Stimulated activated CD8-positive, alpha-beta memory T cell treated with anti-CD3 and anti-CD28 coated beads, Interleukin-15, amount 100 ng/mL, for 1 hour (primary cell): ENCODE measurements around the gene CRLF1.
"Not testable (repeated sequence)": the region's sequence is repeated elsewhere in the genome, so short reads cannot be mapped to it uniquely, and the experiment has no call there.

Experiments
- DNase-seq: peaks from one replicate; pipeline ENCODE4 v3.0.0-alpha.2; 2020; ENCODE audit warnings: low read depth

Gene CRLF1

DNA sequence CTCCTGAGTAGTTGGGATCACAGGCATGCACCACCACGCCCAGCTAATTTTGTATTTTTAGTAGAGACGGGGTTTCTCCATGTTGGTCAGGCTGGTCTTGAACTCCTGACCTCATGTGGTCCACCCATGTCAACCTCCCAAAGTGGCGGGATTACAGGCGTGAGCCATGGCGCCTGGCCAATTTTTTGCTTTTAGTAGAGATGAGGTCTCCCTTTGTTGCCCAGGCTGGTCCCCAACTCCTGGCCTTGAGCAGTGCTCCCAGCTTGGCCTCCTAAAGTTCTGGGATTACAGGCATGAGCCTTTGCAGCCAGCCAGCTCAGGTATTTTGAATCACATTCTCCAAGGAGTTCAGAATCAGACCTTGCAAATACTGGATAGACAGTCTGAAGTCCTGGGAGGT lies 13.9 kb downstream of the CRLF1 start:
- not testable (repeated sequence) for DNase-seq

DNA sequence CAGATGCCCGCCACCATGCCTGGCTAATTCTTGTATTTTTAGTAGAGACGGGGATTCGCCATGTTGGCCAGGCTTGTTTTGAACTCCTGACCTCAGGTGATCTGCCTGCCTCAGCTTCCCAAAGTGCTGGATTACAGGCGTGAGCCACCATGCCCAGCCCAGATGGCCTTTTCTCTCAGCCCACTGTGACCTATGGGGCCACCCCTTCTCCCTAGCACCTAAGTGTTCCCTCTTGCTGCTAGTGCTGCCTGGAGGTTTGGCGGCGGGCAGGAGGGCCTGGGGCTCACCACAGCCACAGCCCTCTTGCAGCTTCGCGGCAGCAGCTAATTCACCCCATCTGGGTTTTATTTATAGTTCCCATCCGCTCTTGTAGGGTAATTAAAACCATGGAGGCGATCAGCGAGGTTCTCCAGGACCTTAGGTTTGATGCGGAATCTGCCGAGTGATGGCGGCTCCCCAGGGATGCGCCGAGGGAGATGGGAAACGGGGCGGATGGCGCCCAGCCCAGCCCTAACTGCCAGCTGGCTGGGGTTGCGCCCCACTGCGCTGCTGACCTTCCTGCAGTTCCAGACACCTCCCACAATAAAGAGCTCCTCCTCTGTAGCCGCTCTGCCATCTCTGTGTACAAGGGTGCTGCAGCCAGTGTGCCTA lies 14.7 kb downstream of the CRLF1 start:
- no peak for DNase-seq

DNA sequence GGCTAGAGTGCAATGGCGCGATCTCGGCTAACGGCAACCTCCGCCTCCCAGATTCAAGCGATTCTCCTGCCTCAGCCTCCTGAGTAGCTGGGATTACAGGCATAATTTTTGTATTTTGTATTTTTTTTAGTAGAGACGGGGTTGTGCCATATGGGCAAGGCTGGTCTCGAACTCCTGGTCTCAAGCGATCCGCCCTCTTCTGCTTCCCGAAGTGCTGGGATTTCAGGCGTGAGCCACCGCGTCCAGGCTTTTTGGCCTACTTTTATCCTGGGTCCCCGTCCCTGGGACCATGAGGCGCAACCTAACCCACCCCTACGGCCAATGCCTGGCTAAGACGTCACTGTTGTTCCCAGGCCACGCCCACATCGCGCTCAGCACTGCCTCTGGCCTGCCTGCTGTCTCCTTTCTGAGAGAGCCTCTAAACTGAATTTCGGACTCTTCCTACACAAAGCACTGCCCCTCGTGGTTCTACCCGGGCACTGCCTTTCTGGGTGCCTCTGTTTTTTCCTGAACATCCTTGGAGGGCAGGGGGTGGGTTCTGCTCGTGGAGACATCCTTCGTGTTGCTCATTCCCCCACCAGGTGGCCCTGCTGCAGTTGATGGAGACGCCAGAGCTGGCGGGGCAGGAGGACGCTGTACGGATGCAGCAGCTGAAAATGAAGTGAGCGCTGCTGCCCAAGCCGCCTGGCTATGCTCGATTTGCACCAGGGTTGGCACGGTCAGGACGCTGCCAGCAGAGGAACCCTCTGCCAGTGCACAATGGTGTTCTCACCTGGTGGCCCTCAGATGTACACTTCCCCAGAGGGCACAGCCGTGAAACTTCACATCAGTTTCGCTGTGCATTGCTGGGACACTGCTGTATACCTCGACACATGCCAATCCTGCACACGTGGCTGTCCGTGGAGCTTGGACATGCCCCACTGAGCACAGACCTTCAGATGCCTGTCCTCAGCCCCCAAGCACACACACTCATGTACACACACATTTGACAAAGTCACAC lies 16.0 kb downstream of the CRLF1 start:
- no peak for DNase-seq

- DNase-seq: peak; percentile 40
Observed at GRCh38 chr19:18589380-18590272, 17.0 kb downstream of the CRLF1 start.

- DNase-seq: peak; percentile 70
Observed at GRCh38 chr19:18588611-18589379, 17.8 kb downstream of the CRLF1 start, which contains the start of gene REX1BD. REX1BD (plus strand) TSS chr19:18588798; CDS start chr19:18588802, 4 bp downstream.

DNA sequence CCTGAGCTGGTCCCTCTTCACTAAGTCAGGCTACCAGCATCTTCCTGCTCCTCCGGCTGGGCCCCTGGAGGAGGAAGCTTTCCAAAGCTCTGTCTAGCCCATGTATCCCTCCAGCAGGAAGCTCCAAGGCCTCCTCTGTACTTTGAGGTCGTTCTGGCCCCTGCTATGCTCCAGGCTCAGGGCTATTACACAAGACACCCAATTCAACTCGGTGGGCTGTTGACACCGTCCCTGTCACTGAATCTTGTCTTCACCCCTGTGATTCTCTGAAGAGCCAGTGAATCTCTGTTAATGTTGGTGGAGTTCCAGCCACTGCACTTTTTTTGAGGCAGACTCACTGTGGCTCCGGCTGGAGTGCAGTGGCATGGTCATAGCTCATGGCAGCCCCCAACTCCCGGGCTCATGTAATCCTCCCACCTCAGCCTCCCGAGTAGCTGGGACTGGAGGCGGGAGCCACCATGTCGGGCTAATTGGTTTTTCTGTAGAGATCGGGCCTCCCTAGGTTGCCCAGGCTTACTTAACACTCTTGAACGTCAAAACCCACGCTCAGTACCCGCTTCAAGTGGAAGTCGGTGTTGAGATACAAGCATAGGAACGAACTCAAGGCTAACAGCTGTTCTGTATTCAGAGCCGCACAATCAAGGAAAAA lies 18.5 kb downstream of the CRLF1 start:
- DNase-seq: no peak

DNA sequence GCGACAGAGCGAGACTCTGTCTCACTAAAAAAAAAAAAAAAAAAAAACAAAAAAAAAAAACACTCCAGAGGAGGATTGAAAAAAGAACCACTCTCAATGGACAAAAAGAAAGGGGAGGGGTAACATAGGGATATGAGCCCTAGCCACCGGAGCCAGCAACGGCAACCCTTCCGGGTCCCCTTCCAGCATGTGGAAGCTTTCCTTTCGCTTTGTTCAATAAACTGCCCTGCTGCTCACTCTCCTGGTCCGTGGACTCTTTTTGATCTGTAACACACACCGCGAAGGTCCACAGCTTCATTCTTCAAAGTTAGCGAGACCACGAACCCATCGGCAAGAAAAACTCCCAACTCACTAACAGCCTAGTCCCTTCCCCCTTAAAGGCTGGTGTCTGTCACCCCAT lies 19.0 kb downstream of the CRLF1 start:
- no peak for DNase-seq

DNA sequence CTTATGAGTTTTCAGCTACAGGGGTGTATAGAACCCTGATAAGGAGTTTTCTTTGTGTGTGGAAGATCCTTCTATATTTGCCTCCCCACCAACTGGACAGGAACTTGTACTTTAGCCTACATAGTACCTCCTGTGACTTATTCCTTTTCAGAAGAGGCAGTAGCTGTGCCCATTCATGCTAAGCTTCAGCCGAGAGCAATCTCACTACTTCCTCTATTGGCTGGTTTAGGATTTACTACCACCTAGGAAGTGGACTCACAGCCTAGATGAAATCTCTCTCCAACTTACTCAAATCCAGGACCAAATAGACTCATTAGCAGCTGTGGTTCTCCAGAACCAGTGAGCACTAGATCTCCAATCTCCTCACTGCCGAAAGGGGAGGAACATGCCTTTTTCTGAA lies 20.3 kb downstream of the CRLF1 start:
- no peak for DNase-seq

GRCh38 chr19:18580311-18580710 lies 26.3 kb downstream of the CRLF1 start:
- no peak for DNase-seq

- no peak for DNase-seq
Observed at GRCh38 chr19:18577365-18577914, 29.2 kb downstream of the CRLF1 start.

DNA sequence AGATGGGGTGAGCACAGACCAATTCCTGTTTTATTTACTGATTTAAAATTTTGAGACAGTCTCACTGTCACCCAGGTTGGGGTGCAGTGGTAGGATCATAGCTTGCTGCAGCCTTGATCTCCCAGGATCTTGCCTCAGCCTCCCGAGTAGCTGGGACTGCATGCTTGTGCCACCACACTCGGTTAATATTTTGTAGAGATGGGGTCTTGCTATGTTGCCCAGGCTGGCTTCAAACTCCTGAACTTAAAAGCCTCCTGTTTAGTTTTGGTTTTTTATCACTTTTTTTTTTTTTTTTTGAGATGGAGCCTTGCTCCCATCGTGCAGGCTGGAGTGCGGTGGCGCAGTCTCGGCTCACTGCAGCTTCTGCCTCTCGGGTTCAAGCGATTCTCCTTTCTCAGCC lies 30.2 kb downstream of the CRLF1 start:
- DNase-seq: no peak

DNA sequence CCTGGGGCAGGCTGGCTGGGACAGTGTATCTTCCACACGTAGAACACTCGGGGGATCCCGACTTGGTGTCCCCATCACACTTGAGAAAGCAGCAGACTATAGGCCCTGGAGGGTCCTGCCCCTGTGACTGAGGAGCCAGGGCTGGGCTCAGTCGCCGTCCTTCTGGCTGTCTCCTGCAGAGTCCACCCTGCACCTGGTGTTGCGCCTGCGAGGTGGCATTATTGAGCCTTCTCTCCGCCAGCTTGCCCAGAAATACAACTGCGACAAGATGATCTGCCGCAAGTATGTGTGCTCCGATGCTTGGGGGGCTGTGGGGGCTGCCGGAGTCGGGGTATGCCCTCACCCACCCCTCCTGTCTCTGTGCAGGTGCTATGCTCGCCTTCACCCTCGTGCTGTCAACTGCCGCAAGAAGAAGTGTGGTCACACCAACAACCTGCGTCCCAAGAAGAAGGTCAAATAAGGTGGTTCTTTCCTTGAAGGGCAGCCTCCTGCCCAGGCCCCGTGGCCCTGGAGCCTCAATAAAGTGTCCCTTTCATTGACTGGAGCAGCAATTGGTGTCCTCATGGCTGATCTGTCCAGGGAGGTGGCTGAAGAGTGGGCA lies 31.8 kb downstream of the CRLF1 start:
- no peak for DNase-seq

DNA sequence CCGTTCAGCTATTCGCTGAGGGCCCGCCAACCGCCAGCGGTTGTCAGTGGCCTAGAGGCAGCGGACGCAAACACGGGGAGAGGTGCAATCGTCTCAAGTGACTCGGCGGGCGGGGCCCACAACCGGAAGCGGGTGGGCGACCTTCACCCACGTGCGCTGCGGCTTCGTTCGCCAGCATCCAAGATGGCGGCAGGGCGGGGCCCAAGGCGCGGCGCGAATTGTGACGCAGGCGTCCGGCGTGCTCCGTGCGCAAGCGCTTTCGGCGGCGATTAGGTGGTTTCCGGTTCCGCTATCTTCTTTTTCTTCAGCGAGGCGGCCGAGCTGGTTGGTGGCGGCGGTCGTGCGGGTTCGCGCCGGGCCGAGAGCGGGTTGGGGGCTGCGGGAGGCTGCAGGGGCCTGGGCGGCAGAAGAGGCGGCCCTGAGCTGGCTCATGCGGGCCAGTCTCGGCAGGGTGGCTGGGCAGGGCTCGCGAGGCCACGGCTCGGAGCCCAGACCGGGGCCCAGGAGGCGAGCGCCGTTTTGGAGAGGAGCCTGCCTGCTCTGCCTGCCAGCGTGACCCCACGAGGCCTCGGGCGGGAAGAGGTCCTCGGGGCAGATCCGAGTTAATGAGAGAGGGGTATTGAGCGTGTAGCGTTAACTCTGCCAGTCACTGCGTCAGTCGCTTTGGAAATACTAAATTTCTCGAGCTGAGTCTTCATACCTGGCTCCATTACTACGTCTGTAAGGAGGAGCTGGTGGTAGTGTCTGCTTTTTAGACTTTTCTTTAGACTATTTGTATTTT lies 34.8 kb downstream of the CRLF1 start, which contains the start of gene UBA52:
UBA52 (plus strand) TSS at position 294 of the 781 bp plus-strand sequence. CDS start 1,444 bp downstream, outside the sequence.
- DNase-seq: peak; percentile 98

DNA sequence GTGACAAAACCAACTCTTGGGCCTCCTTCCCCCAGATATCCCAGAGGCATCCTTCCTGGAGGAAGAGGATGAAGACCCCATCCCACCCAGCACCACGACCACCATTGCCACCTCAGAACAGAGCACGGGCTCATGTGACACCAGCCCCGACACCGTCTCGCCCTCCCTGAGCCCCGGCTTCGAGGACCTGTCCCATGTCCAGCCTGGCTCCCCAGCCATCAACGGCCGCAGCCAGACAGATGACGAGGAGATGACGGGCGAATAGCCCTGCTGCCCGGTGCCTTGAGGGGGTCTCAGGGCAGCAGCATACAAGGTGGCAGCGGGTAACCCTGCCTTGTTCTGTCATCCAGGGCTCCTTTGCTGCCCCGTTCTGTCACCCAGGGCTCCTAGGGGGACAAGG lies 38.2 kb downstream of the CRLF1 start:
- no peak for DNase-seq

- no peak for DNase-seq
Observed at GRCh38 chr19:18566953-18567352, 39.6 kb downstream of the CRLF1 start.

DNA sequence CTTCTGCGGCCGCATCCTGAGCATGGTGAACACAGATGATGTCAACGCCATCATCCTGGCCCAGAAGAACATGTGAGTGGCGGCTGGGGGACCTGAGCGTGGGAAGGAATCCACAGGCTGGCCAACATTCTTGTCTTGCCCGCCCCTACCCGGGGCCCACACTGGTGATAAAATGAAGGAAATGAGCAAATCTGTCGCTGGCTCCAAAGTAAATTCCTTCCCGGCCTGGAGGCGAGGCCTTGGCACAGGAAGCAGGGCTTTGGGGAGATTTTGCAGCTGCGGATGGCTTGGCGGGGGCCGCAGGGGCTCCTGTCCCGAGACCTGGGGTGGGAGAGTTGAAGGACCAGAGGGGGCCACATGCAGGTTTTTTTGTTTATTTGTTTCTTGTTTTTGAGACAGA lies 44.5 kb downstream of the CRLF1 start:
- no peak for DNase-seq

DNA sequence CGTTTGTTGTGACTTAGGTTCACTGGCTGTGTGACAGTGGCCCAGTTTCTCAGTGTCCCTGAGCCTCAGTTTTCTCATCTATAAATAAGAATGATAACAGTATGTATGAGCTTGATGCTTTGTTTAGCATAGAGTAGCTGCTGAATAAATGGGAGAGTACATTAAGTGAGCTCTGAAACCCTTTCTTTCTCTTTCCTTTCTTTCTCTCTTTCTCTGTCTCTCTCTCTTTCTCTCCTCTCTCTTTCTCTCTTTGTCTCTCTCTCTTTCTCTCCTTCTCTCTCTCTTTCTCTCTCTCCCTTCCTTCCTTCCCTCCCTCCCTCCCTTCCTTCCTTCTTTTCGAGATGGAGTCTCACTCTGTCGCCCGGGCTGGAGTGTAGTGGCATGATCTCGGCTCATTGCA lies 46.9 kb downstream of the CRLF1 start:
- no peak for DNase-seq

DNA sequence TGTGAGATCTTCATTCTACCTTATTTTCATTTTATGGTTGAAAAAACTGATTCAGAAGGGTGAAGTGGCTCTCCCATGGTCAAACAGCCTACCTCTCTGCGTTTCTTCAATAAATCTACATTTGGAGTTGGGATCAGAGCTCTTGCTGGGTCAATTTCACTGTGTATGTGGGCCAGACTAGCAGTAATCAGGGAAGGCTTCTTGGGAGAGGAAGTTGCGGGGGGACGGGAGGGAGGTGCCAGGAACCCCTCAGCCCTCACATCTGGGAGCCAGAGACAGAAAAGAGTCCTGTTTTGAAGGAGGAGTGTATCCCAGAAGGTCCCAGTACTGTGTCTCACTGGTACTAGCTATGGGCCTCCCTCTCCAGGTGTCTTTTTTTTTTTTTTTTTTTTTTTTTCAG lies 48.0 kb downstream of the CRLF1 start:
- DNase-seq: no peak

DNA sequence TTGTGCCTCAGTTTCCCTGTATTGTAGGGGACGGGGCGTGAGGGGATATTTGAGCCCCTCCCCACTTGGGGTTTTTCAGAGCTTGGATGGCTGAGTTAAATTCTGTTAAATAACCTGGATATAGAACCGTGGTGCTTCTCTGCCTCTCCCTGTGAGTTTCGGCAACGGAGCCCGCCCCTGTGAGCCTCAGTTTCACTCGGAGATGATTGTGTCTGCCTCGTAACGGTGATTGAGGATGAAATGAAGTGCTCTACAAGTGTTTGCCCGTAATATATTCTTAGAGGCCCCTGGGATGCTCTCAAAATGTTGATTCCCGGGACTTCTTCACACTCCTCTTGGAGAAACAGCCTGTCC lies 48.4 kb downstream of the CRLF1 start:
- DNase-seq: no peak
